NCI-H128 (cell line): ENCODE results near the gene ZNF519.
"Not testable (repeated sequence)": the region's sequence is repeated elsewhere in the genome, so short reads cannot be mapped to it uniquely, and the experiment has no call there.

ENCODE experiments used
- DNase-seq: peaks from one replicate; lab custom pipeline; 2025; ENCODE audit not compliant: unreplicated experiment; lab: John Stamatoyannopoulos, UW

The ZNF519 gene

GRCh38 chr18:14147935-14148865, 16.0 kb upstream of the ZNF519 start:
- not testable (repeated sequence) for DNase-seq

GRCh38 chr18:14146771-14147170, 14.5 kb upstream of the ZNF519 start:
- DNase-seq = not testable (repeated sequence)

DNA sequence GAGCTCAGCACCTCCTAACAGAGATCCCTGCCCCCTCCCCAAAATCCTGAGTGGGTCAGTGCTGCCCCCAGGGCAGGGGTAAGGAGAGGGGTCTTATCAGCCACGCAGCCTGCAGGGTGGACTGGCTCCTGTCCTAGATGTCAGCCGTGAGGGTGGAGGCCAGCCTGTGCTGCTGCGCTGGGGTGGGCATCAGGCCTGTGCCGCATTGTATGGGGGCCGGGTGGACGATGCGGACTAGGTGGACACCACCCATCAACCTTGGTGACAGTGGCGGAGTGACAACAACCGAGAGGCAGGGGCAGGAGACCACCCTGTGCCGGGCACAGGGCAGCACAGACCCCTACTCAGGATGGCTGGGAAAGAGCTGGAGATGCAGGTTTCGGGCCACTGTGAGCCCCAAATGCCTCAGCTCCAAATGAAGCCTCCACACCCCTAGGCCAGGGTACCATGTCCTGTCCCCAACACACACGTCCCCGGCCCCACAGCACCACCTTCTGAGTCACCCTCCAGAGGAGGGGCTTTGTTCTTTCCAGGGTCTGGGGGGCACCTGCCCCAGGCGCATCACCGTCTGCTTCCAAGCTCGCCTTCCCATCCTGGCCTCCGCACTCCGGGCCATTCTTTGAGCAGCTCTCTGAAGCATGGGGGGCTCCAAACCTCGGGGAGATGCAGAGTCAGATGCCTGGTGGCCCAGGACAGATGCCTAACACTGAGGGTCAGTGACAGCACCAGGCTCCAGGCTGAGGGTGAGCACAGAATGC, 13.5 kb upstream of the ZNF519 start:
- not testable (repeated sequence) for DNase-seq

DNA sequence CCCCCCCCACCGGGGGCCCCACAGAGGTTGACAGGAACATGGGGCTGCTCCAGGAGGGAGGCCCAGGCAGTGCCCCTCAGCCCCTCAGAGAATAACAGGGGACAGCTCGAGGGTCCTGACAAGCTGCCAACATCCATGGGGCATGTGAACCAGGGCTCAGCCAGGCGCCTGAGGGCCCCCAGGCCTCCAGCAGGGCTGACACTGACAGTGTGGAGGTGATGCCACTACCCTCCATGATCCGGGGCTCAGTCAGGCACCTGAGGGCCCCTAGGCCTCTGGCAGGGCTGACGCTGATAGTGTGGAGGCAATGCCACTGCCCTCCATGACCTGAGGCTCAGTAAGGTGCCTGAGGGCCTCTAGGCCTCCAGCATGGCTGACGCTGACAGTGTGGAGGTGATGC, 12.8 kb upstream of the ZNF519 start:
- not testable (repeated sequence) for DNase-seq

- DNase-seq = no peak
Measured at GRCh38 chr18:14144628-14144895, 12.3 kb upstream of the ZNF519 start.

DNA sequence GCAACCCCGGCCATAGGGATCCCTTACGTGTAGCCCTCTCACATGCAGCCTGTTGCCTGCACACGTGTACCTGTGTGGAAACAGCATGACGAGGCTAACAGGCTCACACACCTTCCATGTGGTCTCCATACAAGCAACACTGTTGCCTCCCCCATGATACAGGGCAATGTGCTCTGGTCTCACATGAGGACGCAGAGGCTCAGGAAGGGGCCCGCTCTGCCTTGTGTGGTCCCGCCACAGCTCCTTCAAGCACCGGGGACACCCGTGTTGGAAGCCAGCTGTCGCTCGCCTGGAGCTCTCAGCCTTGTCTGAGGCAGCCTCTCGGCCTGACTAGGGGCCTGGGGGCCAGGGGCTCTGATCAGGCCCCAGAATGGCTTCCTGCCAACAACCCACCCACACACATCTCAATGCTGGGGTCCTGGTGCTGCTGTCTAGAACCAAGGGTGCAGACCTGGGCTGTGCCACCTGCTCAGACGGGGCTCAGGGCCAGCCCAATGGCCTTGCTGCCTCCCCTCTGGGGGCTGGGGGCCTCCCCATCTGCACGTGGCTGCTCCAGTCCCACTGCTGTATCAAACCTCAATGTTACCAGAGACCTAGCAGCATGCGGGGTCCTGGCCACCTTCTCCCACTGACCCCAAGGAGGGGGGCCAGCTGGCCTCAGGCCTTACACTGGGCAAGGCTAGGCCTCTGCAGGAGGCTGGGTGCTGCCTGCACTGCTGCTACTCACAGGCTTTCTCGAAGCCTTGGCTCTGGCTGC, 11.8 kb upstream of the ZNF519 start:
- not testable (repeated sequence) for DNase-seq

- not testable (repeated sequence) for DNase-seq
Measured at GRCh38 chr18:14143396-14143795, 11.2 kb upstream of the ZNF519 start.

GRCh38 chr18:14142177-14142576, 9.9 kb upstream of the ZNF519 start:
- DNase-seq = not testable (repeated sequence)

DNA sequence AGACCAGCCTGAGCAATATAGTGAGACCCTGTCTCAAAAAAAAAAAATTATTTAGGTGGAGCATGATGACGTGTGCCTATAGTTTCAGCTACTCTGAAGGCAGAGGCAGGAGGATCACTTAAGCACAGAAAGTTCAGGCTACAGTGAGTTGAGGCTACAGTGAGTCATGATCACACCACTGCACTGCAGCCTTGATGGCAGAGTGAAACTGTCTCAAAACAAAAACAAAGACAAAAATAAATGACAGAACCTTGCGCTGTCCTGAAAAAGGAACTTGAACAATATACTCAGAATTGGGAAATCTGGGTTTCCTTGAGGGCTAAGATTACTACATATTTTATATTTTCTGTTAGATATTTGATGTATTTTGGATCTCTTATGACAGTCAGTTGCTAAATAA, 7.3 kb upstream of the ZNF519 start:
- not testable (repeated sequence) for DNase-seq

GRCh38 chr18:14137971-14138370, 5.7 kb upstream of the ZNF519 start:
- not testable (repeated sequence) for DNase-seq

GRCh38 chr18:14131696-14132270, 452 bp downstream of the ZNF519 start:
- DNase-seq = not testable (repeated sequence)

DNA sequence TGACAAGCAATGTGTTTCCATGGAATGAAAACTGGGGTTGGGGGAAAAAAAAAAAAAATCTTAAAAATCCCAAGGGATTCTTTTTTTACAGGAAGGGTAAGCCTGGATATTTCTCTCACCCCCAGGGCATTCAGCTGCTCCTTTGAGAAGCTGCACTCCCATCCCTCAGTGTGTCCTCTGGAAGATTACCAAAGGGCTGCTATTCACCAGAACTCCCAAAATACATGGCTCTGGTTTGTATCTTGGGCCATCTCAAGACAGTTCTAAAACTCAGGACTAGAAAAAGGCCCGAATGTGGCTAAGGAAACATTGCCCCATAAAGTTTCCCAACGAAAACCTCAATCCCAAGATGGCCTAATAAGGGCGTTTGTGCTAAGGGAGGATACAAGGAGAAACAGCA, 1.4 kb downstream of the ZNF519 start:
- not testable (repeated sequence) for DNase-seq

GRCh38 chr18:14124689-14125088, 7.5 kb downstream of the ZNF519 start:
- DNase-seq = no peak

DNA sequence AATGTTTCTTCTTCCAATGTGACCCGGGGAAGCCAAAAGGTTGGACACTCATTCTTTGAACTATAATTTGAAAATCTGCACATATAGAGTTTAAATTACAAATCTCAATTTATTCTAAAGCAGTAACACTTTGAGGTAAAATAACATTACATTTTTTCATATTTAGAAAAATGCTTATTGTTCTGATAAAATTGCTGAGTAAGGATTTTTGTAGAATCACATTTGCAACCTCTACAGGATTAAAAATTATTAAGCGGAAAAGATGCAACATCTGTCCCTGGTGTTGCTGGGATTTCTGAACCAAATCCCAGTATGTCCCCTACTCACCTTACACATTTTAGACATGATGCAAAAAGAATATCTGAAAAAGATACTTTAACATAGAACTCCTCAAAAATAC, 10.1 kb downstream of the ZNF519 start:
- DNase-seq = no peak

DNA sequence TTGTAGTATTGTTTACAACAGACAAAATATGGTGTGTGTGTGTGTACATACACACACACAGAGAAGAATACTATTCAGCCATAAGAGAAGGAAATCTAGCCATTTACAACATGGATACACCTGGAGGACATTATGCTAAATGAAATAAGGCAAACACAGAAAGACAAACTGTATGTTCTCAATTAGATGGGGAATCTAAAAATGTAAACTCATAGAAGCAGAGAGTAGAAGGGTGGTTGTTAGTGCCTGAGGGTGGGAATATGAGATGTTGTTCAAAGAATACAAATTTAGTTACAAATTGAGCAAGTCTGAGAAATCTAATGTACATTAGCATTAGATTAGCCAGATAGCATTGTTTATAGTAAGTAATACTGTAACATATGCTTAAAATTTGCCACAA, 11.3 kb downstream of the ZNF519 start:
- no peak for DNase-seq

DNA sequence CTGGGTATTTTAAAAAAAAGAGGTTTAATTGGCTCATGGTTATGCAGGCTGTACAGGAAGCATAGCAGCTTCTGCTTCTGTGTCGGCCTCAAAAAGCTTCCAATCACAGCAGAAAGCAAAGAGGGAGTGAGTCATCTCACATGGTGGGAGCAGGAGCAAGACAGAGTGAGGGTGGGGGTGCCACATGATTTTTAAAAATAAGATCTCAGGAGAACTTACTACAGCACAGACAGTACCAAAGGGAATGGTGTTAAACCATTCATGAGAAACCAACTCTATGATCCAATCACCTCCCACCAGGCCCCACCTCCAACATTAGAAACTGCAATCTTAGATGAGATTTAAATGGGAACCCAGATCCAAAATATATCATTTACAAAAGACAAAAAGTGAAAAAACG, 14.6 kb downstream of the ZNF519 start:
- DNase-seq = no peak

- no peak for DNase-seq
Measured at GRCh38 chr18:14106906-14107305, 25.3 kb downstream of the ZNF519 start.

GRCh38 chr18:14104906-14105748, 27.1 kb downstream of the ZNF519 start:
- DNase-seq = no peak

DNA sequence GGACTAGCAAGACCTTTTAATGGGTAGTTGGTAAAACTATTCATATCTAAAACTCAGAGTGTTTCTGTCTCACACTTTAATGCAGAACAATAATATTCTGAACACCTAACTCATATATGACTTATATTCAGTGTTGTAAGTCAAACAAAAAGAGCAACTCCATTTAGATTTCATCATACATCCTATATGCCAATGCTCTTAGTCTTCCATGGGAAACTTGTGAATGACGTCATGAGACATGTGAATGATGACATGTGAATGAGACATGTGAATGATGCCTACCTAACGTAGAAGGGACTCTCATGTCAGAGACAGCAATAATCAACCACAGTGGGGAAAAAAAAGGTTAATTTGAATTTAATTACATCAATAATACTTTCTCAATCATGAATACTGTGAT, 28.0 kb downstream of the ZNF519 start:
- DNase-seq = no peak
